Neuron (in vitro differentiated cells): ENCODE measurements around the gene PBX3.
A peak's percentile ranks its signal among the peaks of the same experiment; 100 is the strongest.

Experiments used
- H2AFZ ChIP-seq: one replicate; pipeline ENCODE4 v1.6.1; 2013; ENCODE audit warnings: low read depth, mild to moderate bottlenecking, inconsistent platforms, low read length, moderate library complexity
- H3K27me3 ChIP-seq: one replicate; pipeline ENCODE4 v1.6.1; 2013; ENCODE audit warnings: low read length; ENCODE audit not compliant: insufficient read depth
- H3K36me3 ChIP-seq: one replicate; pipeline ENCODE4 v1.6.1; 2013; ENCODE audit warnings: low read length; ENCODE audit not compliant: insufficient read depth
- H3K4me1 ChIP-seq: one replicate; pipeline ENCODE4 v1.6.1; 2013; ENCODE audit warnings: low read length; ENCODE audit not compliant: insufficient read depth
- H3K4me3 ChIP-seq: 2 replicates; pipeline ENCODE4 v1.5.1; 2013; ENCODE audit warnings: mild to moderate bottlenecking, low read length, moderate library complexity
- H3K9me3 ChIP-seq: one replicate; pipeline ENCODE4 v1.6.1; 2013; ENCODE audit warnings: low read length

Gene PBX3

DNA sequence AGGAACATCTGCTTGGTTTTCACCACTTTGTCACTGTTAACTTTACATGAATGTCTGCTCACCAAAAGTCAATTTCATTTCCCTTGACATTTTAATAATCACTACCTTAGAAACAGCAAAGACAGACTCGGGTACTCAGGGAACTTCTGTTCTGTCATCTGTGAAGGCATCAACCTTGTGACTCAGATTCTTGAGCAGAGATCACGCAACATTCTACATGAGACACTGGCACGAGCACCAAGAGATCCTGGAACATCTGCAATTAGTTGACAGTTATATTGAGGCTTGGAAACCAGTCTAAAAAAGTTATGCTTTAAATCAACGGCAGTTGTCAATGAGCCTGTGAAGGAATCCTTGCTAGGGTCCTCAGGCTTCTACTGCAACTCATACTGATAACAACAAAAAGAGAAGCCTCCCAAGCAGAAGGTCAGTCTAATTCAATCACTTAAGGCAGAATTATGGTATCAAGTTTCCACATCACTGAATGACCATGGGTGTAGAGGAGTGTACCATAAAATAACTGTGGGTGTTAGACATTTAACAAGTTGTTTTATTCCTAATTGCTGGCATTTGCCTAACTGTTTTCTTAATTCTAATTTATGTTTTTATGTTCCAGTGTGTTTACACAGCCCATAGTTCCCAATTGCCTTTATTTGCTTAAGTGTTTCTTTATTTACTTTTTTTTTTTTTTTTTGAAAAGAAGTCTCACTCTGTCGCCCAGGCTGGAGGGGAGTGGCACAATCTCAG lies 3.3 kb upstream of the PBX3 start:
- Histone ChIP-seq H3K9me3 (no peaks in the 10 kb centered on the region), H3K4me3 (no peak overlapping the region), H2AFZ (no peak overlapping the region), H3K36me3 (no peaks in the 10 kb centered on the region), H3K27me3 (no peaks in the 10 kb centered on the region), H3K4me1 (no peaks in the 10 kb centered on the region)

DNA sequence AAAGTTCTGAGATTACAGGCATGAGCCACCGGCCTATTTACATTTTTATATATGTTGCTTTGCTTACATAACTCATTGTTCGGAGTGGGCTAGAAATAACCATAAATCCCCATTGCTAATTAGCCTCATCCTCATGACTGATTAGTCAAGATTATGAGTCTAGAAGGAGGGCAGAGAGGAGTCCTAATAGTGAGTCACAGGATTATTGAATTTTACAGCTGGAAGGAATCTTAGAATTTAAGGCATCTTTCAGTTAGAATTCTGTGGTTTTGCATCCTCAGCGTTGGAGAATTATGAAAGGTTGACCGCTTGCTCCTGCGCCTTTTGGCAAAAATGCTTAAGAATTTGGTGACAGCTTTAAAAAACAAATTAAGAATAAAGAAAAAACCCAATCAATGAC lies 2.6 kb upstream of the PBX3 start:
- Histone ChIP-seq H3K9me3 (no peaks in the 10 kb centered on the region), H2AFZ (no peak overlapping the region), H3K27me3 (no peaks in the 10 kb centered on the region), H3K36me3 (peaks cover 6% of the 10 kb centered on the region), H3K4me3 (no peak overlapping the region), H3K4me1 (peaks cover 6% of the 10 kb centered on the region)

DNA sequence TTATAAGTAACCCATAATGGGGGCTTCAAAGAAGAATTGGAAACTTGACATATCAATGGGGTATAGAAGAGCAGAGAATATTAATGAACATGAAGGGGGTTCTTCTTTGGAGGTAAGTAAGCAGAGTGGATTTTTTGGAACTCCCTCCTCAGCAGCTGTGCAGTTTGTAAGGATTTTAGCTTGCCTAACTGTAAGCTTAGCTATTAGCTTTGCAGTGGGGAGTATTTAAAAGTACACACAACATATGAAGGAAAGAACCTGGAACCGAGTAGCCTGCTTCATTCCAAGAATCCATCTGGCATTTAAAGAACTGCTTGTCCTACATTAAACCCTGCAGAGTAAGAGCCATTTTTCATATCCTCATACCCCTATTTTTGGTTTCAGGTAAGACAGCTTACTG lies 2.2 kb upstream of the PBX3 start:
- no peak overlapping the region for H2AFZ ChIP-seq
- H3K36me3 ChIP-seq = peaks cover 7% of the 10 kb centered on the region
- H3K4me1 ChIP-seq = peaks cover 10% of the 10 kb centered on the region
- H3K4me3 ChIP-seq = no peak overlapping the region
- H3K27me3 ChIP-seq = no peaks in the 10 kb centered on the region
- no peaks in the 10 kb centered on the region for H3K9me3 ChIP-seq

DNA sequence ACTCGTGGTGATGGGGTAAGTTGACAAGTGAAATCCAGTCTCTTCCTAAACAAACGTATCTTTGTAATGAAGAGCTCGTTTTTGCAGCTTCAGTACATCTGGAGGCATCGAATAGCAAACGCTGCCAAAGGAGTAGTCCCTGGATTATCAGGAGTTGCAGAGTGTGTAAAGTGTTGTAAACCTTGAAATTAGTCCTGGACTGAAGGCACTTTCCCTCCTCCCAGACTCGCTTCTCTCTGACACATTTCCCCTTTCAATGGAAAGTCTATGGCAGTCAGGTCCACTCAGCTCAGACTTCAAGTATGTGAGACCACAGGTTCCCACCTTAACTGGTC lies 1.5 kb upstream of the PBX3 start:
- Histone ChIP-seq H3K36me3 (peaks cover 7% of the 10 kb centered on the region), H3K4me3 (peak overlapping the region; percentile 100), H3K27me3 (no peaks in the 10 kb centered on the region), H3K4me1 (peaks cover 11% of the 10 kb centered on the region), H2AFZ (no peak overlapping the region), H3K9me3 (no peaks in the 10 kb centered on the region)

DNA sequence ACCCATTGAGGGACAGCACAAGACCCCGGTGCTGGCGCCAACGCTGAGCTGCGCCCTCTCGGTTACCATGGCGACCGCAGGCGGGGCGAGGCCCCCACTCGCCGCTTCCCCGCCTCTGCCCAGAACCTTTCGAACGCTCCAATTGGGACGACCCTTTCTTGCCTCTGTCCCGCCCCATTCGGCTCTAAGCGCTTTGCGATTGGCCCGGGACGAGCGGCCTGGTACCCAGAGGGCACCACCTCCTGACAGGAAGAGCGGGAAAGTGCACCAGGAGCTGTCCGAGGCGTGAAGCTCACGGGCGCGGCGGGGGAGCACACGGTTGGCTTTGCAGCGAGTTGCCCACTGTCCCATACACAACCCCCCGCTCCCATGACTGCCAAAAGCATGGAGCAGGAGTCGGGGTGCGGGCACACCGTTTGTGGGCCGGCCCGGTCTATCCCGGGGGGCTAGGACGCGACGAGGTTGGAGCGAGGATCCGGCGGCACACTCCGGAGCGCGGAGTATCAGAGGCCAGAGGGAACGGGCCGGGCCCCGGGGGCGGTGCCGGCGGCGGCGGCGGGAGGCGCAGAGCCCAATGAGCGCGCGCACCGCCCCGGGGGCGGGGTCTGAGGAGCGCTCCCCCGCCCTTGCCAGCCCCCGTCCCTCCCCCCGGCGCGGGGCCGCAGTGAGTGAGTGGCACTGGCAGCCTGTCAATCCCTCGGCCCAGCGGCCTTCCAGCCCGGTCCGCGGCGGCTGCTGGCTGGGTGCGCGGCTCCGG lies 978 bp upstream of the PBX3 start:
- peaks cover 7% of the 10 kb centered on the region for H3K36me3 ChIP-seq
- peak overlapping the region; percentile 100 for H3K4me3 ChIP-seq
- H3K27me3 ChIP-seq = no peaks in the 10 kb centered on the region
- no peaks in the 10 kb centered on the region for H3K9me3 ChIP-seq
- H2AFZ ChIP-seq = no peak overlapping the region
- H3K4me1 ChIP-seq = peaks cover 14% of the 10 kb centered on the region

DNA sequence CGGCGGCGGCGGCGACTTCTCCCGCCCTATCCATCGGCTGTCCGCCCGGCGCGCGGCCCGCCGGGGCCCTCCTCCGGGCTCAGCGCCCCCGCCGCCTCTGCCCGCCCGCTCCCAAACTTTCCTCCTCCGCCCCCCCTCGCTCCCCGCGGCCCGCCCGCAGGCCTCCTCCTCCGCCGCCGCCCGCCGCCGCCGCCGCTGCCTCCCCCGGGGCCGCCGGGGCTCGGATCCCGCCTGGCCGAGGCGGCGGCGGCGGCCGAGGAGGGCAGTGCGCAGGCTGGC lies 460 bp upstream of the PBX3 start:
- Histone ChIP-seq H3K9me3 (no peaks in the 10 kb centered on the region), H3K27me3 (no peaks in the 10 kb centered on the region), H3K36me3 (peaks cover 10% of the 10 kb centered on the region), H3K4me1 (peaks cover 19% of the 10 kb centered on the region), H3K4me3 (peak overlapping the region; percentile 100), H2AFZ (no peak overlapping the region)

DNA sequence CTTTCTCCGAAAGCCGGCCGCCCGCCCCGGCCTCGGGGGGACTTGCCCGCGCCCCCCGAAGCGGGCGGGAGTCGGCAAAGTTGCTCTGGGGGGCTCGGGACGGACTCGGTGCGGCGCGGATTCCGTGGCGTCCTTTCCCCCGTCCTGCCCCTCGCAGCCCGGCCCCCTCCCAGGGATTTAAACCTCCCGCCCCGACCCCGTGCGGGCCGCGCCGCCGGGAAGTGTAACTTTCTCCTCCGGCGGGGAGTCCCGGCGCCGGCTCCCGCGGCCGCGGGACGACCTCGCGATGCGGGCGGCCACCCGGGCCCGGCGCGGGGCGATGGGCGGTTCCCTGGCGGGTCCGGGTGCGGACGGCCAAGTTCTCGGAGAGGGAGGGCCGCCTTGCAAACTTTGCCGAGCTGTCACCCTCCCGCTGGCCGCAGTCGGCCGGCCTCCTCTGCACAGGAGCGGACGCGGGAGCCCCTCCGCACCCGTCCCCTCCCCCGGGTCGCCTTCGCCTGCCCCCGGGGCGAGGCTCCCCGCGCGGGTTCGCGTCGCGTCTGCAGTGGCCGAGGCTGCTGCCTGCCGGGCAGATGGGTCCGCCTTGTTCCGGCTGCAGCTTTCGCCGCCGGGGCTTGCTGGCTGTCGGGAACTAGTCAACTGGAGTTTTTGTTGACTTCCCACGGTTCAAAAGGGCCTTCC lies 732 bp downstream of the PBX3 start:
- H3K4me3 ChIP-seq = peak overlapping the region; percentile 100
- peaks cover 31% of the 10 kb centered on the region for H3K4me1 ChIP-seq
- no peaks in the 10 kb centered on the region for H3K27me3 ChIP-seq
- no peaks in the 10 kb centered on the region for H3K9me3 ChIP-seq
- H2AFZ ChIP-seq = no peak overlapping the region
- H3K36me3 ChIP-seq = peaks cover 10% of the 10 kb centered on the region

DNA sequence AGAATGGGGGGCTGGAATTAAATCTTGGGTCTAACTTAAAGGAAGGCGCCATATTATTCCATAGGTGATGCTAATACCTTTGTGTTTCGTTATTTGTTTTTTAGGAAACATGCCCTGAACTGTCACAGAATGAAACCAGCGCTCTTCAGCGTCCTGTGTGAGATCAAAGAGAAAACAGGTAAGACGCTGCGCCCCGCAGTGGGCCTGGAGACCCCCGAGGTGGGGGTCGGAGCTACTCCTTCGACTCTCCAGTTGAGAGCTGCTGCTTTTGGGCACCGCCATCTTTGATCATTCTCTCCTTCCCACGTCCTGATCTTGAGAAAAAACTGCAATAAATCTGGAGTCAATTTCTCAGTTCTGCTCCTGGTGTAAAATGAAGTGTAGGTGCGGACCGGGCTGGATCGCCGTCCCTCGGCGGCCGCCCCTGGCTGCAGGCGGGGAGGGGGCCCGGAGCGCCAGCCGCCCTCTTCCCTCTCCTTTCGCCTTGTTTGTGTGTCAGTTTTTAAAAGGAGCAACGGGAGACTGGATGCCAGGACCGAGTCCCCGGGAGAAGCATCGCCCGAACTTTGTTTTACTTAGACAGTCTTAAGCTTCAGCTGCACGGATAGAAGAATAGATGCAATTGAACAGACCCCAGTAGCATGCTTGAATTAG lies 1.4 kb downstream of the PBX3 start:
- Histone ChIP-seq H3K9me3 (no peaks in the 10 kb centered on the region), H3K27me3 (no peaks in the 10 kb centered on the region), H2AFZ (no peak overlapping the region), H3K4me1 (peaks cover 37% of the 10 kb centered on the region), H3K36me3 (peaks cover 10% of the 10 kb centered on the region), H3K4me3 (peak overlapping the region; percentile 100)

DNA sequence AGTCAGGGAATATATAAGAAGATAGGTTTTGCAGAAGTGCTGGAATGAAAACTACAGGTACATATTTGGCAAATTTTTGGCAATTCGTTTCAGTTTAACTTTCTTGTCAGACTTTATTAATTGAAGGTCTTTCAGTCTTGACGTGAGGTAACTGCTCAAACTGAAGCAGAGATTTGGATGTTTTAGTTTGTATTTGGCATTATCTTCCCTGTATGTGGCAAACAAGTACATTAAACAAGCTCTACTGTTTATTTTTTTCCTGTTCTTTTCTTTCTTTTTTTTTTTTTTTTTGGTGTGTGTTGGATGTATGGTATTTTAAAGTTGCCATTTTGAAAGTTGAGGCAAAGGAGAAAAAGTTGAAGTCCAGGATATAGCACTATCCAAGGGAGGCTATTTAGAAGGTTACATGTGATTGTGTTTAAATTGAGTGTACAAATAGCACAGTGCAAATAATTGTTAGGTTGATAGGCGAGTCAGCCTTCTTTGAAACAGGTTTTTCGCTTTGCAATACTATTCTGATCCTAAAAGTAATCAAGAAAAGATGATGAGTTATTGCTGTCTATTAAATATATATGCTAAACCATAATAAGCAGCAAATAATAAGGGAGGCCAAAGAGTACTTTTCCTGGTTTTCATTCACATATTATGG lies 2.2 kb downstream of the PBX3 start:
- peaks cover 46% of the 10 kb centered on the region for H3K4me1 ChIP-seq
- peaks cover 15% of the 10 kb centered on the region for H3K36me3 ChIP-seq
- H3K9me3 ChIP-seq = no peaks in the 10 kb centered on the region
- no peaks in the 10 kb centered on the region for H3K27me3 ChIP-seq
- H2AFZ ChIP-seq = no peak overlapping the region
- H3K4me3 ChIP-seq = peak overlapping the region; percentile 100

DNA sequence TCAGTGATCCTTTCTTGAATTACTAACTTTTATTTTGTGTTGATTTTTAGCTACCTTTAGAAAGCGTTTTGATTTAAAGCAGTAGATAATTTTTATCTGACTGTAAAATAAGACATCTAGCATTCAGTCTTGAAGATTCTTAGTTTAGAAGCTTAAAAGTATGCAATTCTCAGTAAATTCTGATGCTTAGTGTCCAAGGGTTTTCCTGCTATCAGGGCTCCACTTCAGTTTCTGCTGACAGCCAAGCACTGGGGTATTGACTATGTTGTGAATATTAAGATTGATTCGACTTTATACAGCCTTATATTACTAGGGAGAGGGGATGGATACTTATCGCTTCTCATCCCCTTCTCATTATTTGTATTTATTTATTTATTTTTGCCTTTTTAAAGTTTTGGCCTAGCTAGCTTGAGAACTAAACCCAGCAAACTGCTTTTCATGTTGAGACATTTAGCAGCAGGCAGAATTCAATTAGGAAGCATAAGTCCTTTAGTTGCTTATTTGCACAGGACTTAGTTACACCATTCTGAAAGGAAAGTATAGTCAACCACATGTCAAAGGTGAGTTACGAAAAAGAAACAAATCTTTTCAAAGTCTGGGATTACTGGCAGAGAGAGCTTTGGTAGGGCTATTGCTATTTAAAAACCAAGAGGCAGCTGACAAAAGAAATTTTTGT lies 2.9 kb downstream of the PBX3 start:
- peak overlapping the region; percentile 100 for H3K4me3 ChIP-seq
- no peaks in the 10 kb centered on the region for H3K27me3 ChIP-seq
- H3K9me3 ChIP-seq = no peaks in the 10 kb centered on the region
- H2AFZ ChIP-seq = no peak overlapping the region
- peaks cover 15% of the 10 kb centered on the region for H3K36me3 ChIP-seq
- peaks cover 53% of the 10 kb centered on the region for H3K4me1 ChIP-seq

DNA sequence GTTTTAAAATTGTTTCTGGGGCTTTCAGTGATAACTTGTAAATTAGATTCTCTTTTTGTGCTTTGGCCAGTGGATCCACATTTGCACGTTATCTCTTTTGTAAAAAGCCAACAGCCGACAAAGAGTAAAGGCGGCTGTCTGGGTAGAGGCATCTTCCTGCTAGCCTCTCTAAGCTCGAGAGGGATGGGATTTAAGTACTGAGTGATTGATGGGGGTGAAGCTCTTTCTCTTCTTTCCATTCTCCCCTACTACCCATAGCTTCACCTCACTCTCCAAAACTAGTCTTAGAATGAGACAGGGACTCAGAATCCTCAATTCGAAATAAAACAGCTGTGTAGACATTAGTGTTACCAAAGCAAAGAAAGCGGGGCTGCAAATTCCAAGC lies 3.4 kb downstream of the PBX3 start:
- H3K4me3 ChIP-seq = peak overlapping the region; percentile 100
- H3K36me3 ChIP-seq = peaks cover 15% of the 10 kb centered on the region
- H3K4me1 ChIP-seq = peaks cover 58% of the 10 kb centered on the region
- no peak overlapping the region for H2AFZ ChIP-seq
- no peaks in the 10 kb centered on the region for H3K9me3 ChIP-seq
- no peaks in the 10 kb centered on the region for H3K27me3 ChIP-seq

DNA sequence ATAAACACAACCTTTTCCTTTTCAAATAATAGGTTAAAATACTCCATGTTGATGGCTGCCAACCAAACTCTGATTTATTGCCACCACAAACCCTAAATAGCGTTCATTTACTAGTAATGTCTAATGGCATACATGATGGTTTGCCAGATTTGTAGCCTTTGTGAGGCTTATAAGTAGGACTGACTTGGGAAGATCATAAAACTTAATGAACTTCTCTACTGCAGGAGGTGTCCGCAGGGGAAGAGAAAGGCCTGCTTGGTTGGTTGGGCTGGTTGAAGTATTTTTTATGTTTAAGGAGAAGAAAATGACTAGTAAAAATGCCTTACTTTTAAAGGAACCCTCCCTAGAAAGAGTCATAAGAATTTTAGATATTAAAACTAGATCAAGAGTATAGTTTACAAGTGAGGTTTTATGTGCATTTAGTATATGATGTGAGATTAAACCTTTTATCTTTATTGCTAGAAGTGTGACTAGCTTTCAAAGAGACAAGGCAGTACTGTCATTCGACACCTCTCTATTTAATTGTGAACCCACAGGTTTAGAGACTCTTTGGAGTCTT lies 5.0 kb downstream of the PBX3 start:
- Histone ChIP-seq H3K36me3 (peaks cover 15% of the 10 kb centered on the region), H3K4me1 (peaks cover 72% of the 10 kb centered on the region), H2AFZ (no peak overlapping the region), H3K27me3 (no peaks in the 10 kb centered on the region), H3K9me3 (no peaks in the 10 kb centered on the region), H3K4me3 (peak overlapping the region; percentile 100)
